Measurements from ENCODE around the gene GEMIN5.
A peak's percentile ranks its signal among the peaks of the same experiment; 100 is the strongest.
"Not testable (repeated sequence)": the region's sequence is repeated elsewhere in the genome, so short reads cannot be mapped to it uniquely, and the experiment has no call there.

The GEMIN5 gene

GRCh38 chr5:154940772-154941620 is 3.0 kb upstream of the GEMIN5 start, which contains the start of gene MRPL22:
TSS of gene MRPL22 (plus strand) at chr5:154941073. CDS start at chr5:154941111, 38 bp downstream.
- peak; percentile 75 for DNase-seq (ENCODE audit: low read depth, low spot score)

DNA sequence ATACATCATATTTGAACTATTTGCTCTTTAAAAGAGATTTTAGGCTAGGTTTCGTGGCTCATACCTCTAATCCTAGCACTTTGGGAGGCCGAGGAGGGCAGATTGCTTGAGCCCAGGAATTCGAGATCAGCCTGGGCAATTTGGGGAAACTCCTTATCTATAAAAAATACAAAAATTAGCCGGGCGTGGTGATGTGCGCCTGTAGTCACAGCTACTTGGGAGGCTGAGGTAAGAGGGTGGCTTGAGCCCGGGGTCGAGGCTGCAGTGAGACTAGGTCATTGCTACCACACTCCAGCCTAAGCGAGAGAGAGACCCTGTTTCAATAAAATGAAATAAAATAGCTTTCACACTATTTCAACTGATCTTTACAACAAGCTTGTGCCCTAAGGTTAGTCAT is 2.4 kb upstream of the GEMIN5 start:
- DNase-seq (ENCODE audit: low read depth, low spot score): no peak

GRCh38 chr5:154939387-154939786 is 1.4 kb upstream of the GEMIN5 start:
- not testable (repeated sequence) for DNase-seq (ENCODE audit: low read depth, low spot score)

DNA sequence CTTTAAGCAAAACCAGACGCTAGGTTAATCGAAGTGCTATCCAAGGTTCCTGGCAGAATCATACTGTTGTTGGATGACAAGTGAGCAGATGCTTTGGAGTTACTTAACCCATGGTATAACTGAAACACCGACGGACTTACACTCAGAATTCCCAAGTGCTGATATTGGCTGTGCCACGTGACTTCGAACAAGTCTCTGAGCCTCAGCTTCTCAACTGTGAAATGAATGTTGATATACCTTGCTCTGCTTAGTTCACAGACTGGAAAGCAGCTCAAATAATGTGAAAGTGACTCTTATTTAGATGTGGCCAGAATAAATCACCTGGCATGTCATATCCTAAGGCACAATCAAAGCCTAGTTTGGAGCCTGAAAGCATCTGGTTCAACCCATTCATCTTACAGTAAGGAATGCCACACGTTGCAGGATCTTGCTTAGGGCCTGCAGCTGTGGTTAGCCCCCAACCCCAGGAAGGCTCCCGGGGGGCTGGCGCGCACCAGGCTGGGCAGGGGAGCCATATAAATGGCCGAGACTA is 759 bp downstream of the GEMIN5 start:
- DNase-seq (ENCODE audit: low read depth, low spot score): no peak

DNA sequence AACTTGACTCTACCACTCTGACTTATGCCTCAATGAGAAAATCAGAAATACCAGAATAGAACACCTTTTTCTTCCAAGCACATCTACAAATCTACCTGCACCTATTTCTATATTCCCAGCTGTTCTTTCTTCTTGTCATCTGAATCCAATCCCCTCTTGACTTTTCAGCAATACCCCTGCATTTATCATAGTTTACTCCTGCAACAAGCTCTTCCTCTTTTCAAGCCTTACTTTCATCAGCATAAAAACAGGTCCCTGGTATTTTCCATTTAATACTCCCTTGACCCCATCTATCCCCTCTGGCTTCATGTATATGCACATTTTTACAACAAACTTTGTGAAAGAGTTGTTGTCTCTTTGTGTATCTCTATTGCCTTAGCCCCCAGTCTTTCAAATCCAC is 3.1 kb downstream of the GEMIN5 start:
- no peak for DNase-seq (ENCODE audit: low read depth, low spot score)

GRCh38 chr5:154933537-154933936 is 4.5 kb downstream of the GEMIN5 start:
- no peak for DNase-seq (ENCODE audit: low read depth, low spot score)

DNA sequence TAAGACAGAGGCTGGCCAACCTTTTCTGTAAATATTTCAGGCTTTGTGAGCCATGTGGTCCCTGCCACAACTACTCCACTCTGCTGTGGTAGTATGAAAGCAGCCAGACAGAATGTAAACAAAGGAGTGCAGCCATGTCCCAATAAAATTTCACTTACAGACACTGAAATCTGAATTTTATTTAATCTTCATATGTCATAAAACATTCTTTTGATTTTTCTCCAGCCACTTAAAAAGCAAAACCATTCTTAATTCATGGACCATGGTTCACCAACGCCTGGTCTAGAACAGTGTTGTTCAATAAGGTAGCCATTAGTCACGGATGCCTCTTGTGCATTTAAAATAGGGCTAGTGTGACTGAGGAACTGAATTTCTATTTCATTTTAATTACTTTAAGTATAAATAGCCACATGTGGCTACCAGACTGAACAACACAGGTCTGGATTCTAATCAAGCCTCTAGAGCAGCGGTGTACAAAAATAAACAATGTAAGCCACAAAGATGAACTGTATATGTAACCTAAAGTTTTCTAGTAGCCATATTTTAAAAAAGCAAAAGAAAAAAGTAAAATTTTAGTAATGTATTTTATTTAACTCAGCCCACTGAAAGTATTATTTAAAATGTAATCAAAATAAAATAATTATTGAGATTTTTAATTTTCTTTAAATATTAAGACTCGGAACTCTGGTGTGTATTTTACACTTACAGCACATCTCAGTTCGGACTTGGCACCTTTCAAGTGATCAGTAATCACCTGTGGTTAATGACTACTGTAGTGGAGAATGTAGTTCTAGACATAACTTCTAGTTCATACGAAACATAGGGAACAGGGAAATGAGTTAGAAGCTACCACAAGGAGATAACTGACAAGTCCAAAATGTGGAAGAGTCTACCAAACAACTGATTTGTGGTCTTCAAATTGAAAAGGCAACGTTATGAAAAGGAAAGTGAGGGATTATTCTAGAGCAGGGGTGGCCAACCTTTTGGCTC is 14.3 kb downstream of the GEMIN5 start:
- DNase-seq (ENCODE audit: low read depth, low spot score): no peak

- no peak for DNase-seq (ENCODE audit: low read depth, low spot score)
Observed at GRCh38 chr5:154917757-154918156, 20.3 kb downstream of the GEMIN5 start.

- DNase-seq (ENCODE audit: low read depth, low spot score): no peak
Observed at GRCh38 chr5:154916874-154917273, 21.1 kb downstream of the GEMIN5 start.

- not testable (repeated sequence) for DNase-seq (ENCODE audit: low read depth, low spot score)
Observed at GRCh38 chr5:154905601-154906000, 32.4 kb downstream of the GEMIN5 start.

DNA sequence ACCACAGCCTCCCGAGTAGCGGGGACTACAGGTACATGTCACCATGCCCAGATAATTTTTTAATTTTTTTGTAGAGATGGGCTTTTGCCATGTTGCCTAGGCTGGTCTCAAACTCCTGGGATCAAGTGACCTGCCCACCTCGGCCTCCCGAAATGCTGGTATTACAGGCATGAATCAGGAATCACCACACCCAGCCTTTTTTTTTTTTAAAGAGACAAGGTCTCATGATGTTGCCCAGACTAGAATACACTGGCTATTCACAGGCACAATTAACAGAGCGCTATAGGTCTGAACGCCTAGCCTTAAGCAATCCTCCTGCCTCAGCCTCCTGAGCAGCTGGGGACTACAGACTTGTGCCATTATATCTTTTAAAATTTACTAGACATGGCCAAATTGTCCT is 36.1 kb downstream of the GEMIN5 start:
- no peak for DNase-seq (ENCODE audit: low read depth, low spot score)

GRCh38 chr5:154901276-154901675 is 36.7 kb downstream of the GEMIN5 start:
- DNase-seq (ENCODE audit: low read depth, low spot score): peak; percentile 90

- DNase-seq (ENCODE audit: low read depth, low spot score): no peak
Observed at GRCh38 chr5:154900066-154900465, 37.9 kb downstream of the GEMIN5 start.

GRCh38 chr5:154899151-154899816 is 38.7 kb downstream of the GEMIN5 start:
- peak; percentile 54 for DNase-seq (ENCODE audit: low read depth, low spot score)

DNA sequence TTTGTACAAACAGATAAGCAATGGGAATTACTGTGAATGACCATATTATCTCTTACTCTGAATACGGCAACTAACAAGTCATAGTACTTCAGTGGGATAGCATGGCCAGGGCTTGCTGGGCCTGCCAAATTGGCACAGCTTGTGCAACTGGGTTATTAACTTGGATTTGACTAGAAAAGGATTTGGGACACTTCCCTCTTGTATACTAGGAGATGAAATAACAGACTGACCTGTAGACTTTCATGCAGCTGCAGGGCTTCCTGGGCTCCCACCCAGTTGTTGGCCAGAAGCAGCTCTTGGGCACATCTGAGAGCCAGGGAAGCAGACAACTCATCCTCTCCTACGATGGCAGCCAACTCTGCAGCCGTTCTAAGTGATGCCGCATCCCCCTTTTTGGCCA is 39.8 kb downstream of the GEMIN5 start:
- no peak for DNase-seq (ENCODE audit: low read depth, low spot score)

DNA sequence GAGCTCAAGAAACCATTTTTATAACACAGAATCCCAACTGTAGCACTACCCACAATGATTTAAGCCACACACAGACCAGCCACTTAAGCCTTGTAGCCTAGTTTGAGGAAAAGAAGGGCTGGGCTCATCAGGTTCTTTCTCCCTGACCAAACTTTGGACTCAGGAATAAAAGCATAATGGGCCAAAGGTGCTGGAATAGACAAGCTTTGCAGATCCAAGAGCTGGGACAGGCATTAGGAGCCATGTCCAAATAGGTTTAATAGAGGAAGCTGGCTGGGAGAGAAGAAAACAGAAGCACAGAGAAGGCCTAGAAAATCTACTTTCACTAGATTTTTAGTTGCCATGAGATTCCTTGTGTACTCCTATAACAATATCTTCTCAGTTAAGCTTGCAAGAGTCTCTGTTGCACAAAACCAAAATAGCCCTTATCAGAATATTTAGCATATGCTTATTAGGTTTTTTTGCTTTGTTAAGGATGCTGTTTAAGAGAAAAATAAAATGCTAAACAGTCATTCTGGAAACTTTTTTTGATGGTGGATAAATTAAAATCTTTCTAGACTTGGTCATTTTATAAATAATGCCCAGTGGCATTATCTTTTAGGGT is 41.3 kb downstream of the GEMIN5 start:
- no peak for DNase-seq (ENCODE audit: low read depth, low spot score)

GRCh38 chr5:154895606-154896561 is 42.1 kb downstream of the GEMIN5 start:
- DNase-seq (ENCODE audit: low read depth, low spot score): no peak

DNA sequence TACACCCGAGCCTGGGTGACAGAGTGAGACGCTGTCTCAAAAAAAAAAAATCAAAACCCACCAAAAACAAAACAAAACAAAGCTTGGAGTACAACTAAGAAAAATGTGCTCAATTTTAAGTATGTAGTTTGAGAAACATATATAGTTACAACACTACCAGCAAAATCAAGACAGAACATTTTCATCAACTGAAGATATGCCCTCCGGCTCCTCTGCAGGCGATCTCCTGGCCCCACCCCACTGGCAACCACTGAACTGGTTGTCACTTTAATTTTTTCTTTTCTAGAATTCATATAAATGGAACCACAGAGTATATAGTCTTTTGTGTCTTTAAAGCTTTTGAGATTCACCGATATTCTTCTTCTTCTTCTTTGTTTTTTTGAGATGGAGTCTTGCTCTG is 44.6 kb downstream of the GEMIN5 start:
- DNase-seq (ENCODE audit: low read depth, low spot score): no peak

DNA sequence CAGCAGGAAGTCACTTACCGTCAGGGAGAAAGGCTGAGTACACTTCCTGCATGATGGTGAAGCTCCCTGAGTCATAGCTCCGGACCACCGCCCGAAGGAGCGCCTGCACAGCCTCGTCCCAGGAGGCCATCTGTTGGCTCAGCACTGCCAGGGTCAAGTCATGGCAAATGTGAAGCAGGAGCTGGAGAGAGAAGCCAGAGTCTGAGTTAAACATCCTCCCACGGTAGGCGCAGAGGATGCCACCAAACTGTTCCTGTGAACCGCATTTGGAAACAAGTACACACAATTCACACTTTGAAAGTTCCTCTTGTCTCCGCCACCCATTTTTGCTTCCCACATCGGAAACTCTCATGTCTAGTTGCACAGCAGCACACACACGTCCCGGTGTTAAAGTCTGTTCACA is 45.6 kb downstream of the GEMIN5 start:
- DNase-seq (ENCODE audit: low read depth, low spot score): no peak

GRCh38 chr5:154885439-154885838 is 52.6 kb downstream of the GEMIN5 start:
- DNase-seq (ENCODE audit: low read depth, low spot score): no peak

Measured in brain pericyte (primary cell).